Panc1 (cell line): ENCODE measurements around the gene ZACN. TPM values are rescaled to one million over a fixed set of nuclear protein-coding genes. Genes with fewer than 3 reads are reported as not detected.
A peak's percentile ranks its signal among the peaks of the same experiment; 100 is the strongest.

Experiments
- ATAC-seq: fragments of 200-7000 bp; cut with Tn5 transposase; 2 replicates; pipeline ENCODE4 v1.9.1; 2020; ENCODE audit warnings: mild to moderate bottlenecking, moderate library complexity
- BruUV-seq: library from RNA; stranded (reverse); fragments of 400-500 nt; replicated peaks from 2 replicates; lab custom pipeline; 2021; lab: Mats Ljungman, UMichigan
- CTCF ChIA-PET: fragments of 300-600 bp; sonication (Branson Sonifier 250); formaldehyde crosslinking; loops from one replicate; lab custom pipeline; 2022; ENCODE audit warnings: antibody characterized with exemption; lab: Charles Lee
- POLR2A ChIA-PET: fragments of 300-600 bp; sonication (Branson Sonifier 250); formaldehyde crosslinking; loops from one replicate; lab custom pipeline; 2022; ENCODE audit warnings: antibody characterized with exemption; lab: Charles Lee
- DNase-seq: peaks from one replicate; pipeline ENCODE4 v3.0.0-alpha.2; 2010; ENCODE audit warnings: low read depth, low spot score
- H3K27ac ChIP-seq: 2 replicates; pipeline ENCODE4 v1.5.1; 2011; ENCODE audit warnings: mild to moderate bottlenecking, low read length, inconsistent platforms
- H3K27me3 ChIP-seq: fragments of 200-500 bp; sonication (Bioruptor generic); 2 replicates; pipeline ENCODE4 v1.6.0; 2014; ENCODE audit warnings: low read length, inconsistent platforms; ENCODE audit not compliant: control insufficient read depth, insufficient read depth
- H3K36me3 ChIP-seq: fragments of 200-500 bp; sonication (Bioruptor generic); 2 replicates; pipeline ENCODE4 v1.5.1; 2014; ENCODE audit warnings: inconsistent platforms, mild to moderate bottlenecking, low read length, moderate library complexity; ENCODE audit not compliant: control insufficient read depth, insufficient read depth
- H3K4me1 ChIP-seq: 2 replicates; pipeline ENCODE4 v1.5.1; 2011; ENCODE audit warnings: inconsistent platforms, mild to moderate bottlenecking, low read length, moderate library complexity; ENCODE audit not compliant: control insufficient read depth, insufficient read depth
- H3K4me3 ChIP-seq, 2 experiments: 2 replicates each; pipeline ENCODE4 v1.5.1; 2011 to 2012; ENCODE audit warnings: low read depth in 2 of 2, low read length in 2 of 2, mild to moderate bottlenecking in 2 of 2, inconsistent platforms in 1 of 2, moderate library complexity in 1 of 2
- H3K9me3 ChIP-seq: fragments of 200-500 bp; sonication (Bioruptor generic); 2 replicates; pipeline ENCODE4 v1.5.1; 2014; ENCODE audit warnings: low read depth, mild to moderate bottlenecking, inconsistent platforms, low read length, moderate library complexity; ENCODE audit not compliant: control insufficient read depth, insufficient read depth
- CTCF ChIP-seq: fragments of 450-650 bp; IDR thresholded peaks from 2 replicates; pipeline ENCODE4 v1.5.1; 2017; ENCODE audit warnings: mild to moderate bottlenecking
- POLR2AphosphoS5 ChIP-seq: IDR thresholded peaks from 2 replicates; pipeline ENCODE4 v1.6.1; 2012; ENCODE audit warnings: mild to moderate bottlenecking, low read depth, low read length, moderate library complexity
- REST ChIP-seq, 2 experiments: IDR thresholded peaks; 2 replicates each; pipeline ENCODE4 v1.6.1; 2011 to 2012; ENCODE audit warnings: low read depth in 2 of 2, control low read depth in 1 of 2, low read length in 1 of 2, mild to moderate bottlenecking in 1 of 2, moderate library complexity in 1 of 2; ENCODE audit not compliant: insufficient read depth in 1 of 2
- TCF7L2 ChIP-seq: IDR thresholded peaks from 2 replicates; pipeline ENCODE4 v1.6.1; 2011; ENCODE audit warnings: mild to moderate bottlenecking, low read depth, low read length, inconsistent platforms
- in situ Hi-C: cut with HindIII; loops from 2 replicates; pipeline ENCODE4 v1.10.0; 2016; ENCODE audit warnings: low sequenced_read_pairs, low pct_unique_long_range_greater_than_20kb
- intact Hi-C: fragments of 100-400 bp; cut with micrococcal nuclease; formaldehyde crosslinking; loops from one replicate; pipeline ENCODE4 v1.10.0; 2022; ENCODE audit not compliant: unreplicated experiment
- total RNA-seq: library from RNA; stranded (reverse); gene quantifications from one replicate; pipeline ENCODE4 v1.2.1, GENCODE V29; 2021; ENCODE audit not compliant: unreplicated experiment

ZACN gene
- total RNA-seq, 1 experiment from 2014 or later = not detected

- POLR2A ChIA-PET = no interaction called here
- in situ Hi-C loops = no loop called here
- H3K27ac ChIP-seq = no peak overlapping the region
- ATAC-seq (peak; percentile 23; the same call in 1 of the 2 replicates), DNase-seq (no peak)
- TF ChIP-seq POLR2AphosphoS5 (no peak; the same call in 1 of the 2 replicates), CTCF (no peak), TCF7L2 (no peak), REST (IDR thresholded peaks at IDR 0.05; ENCODE audit: insufficient read depth in 1 of 2, low read depth in 2 of 2, low read length in 1 of 2) (no peak)
- no peak overlapping the region for H3K4me3 ChIP-seq
- H3K4me1 ChIP-seq = peaks cover 10% of the 10 kb centered on the region
- CTCF ChIA-PET = no interaction called here
- H3K27me3 ChIP-seq = no peaks in the 10 kb centered on the region
- H3K9me3 ChIP-seq = no peaks in the 10 kb centered on the region
- 0 out of 2 replicates have a peak, but pooled peaks cover under 1% of the 10 kb centered on the region for H3K36me3 ChIP-seq
- intact Hi-C loops = no loop called here
- BruUV-seq = no TSS peak
These were observed 563 bp downstream of the ZACN start for GRCh38 chr17:76079535-76079955.

- H3K4me3 ChIP-seq = no peak overlapping the region
- TF ChIP-seq TCF7L2 = no peak
- TF ChIP-seq REST (IDR thresholded peaks at IDR 0.05; ENCODE audit: insufficient read depth in 1 of 2, low read depth in 2 of 2, low read length in 1 of 2) = no peak
- TF ChIP-seq POLR2AphosphoS5 = no peak
- H3K9me3 ChIP-seq = no peaks in the 10 kb centered on the region
- peak; percentile 22 for ATAC-seq
- CTCF ChIA-PET = no interaction called here
- 0 out of 2 replicates have a peak, but pooled peaks cover 3% of the 10 kb centered on the region for H3K36me3 ChIP-seq
- no peak for DNase-seq
- POLR2A ChIA-PET = interaction anchor here (0.7 kb wide), 1 partner anchor 82 kb away, joined by 3 read pairs; no protein-coding TSS in a partner anchor
- intact Hi-C loops (no loop called here), in situ Hi-C loops (no loop called here)
- no TSS peak for BruUV-seq
- H3K4me1 ChIP-seq = peaks cover 10% of the 10 kb centered on the region
- H3K27ac ChIP-seq = no peak overlapping the region
- H3K27me3 ChIP-seq = no peaks in the 10 kb centered on the region
These were observed 1.2 kb downstream of the ZACN start for GRCh38 chr17:76079956-76080767.
